ENCODE results near the gene ZNF385B. TPM values are rescaled to one million over a fixed set of nuclear protein-coding genes. Genes with fewer than 3 reads are reported as not detected.

Gene ZNF385B
- polyA plus RNA-seq, 1 donor from 2014 or later, result 0.31 TPM

DNA sequence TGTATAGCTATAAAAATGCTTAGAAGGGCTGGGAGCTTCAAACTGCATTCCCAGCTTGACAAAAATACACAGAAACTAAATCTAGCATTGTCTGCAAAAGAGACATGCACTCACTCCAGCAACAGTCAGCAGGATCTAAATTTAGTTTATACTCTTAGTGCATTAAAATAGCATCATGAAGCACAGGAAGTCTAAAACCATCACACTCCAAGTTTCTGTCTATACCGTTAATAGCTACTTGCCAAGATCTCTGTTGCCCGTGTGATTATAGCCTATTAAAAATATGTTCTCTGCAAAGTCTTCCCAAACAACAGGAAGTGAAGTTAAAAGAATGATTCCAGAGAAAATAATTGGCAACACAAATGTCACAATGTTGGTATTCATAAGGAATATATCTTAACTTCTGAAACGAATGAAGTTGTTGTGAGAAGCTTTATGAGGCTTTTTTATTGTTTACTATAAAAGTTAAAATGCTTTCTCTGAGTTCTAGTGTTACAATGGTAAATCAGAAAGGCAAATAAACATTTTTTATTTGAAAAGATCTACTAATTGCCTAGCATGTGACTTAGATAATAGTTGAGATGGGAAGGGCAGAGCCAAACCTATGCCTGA is 184.2 kb downstream of the ZNF385B start:
- no peak overlapping the region for H2AFZ ChIP-seq (ENCODE audit: low read depth, low read length)
- no peaks in the 10 kb centered on the region for H3K79me2 ChIP-seq (replicated peaks; ENCODE audit: insufficient read depth, low read length)
- H3K9me2 ChIP-seq (ENCODE audit: insufficient read depth, low read length), result no peaks in the 10 kb centered on the region
- no peak overlapping the region for H3K27ac ChIP-seq (ENCODE audit: low read length)
- TF ChIP-seq SMC3 (conservative IDR thresholded peaks at IDR 0.05; ENCODE audit: poor library complexity) (no peak), POLR2AphosphoS5 (IDR thresholded peaks at IDR 0.05) (no peak), MXI1 (conservative IDR thresholded peaks at IDR 0.05; ENCODE audit: poor library complexity, severe bottlenecking) (no peak), TAF1 (IDR thresholded peaks at IDR 0.05; ENCODE audit: low read depth) (no peak), EZH2 (IDR thresholded peaks at IDR 0.05; ENCODE audit: borderline replicate concordance, insufficient read depth, low read length, poor library complexity, severe bottlenecking) (no peak), RAD21 (conservative IDR thresholded peaks at IDR 0.05) (no peak), EP300 (conservative IDR thresholded peaks at IDR 0.05; ENCODE audit: poor library complexity, severe bottlenecking) (no peak)
- TF ChIP-seq, protein P1, sequence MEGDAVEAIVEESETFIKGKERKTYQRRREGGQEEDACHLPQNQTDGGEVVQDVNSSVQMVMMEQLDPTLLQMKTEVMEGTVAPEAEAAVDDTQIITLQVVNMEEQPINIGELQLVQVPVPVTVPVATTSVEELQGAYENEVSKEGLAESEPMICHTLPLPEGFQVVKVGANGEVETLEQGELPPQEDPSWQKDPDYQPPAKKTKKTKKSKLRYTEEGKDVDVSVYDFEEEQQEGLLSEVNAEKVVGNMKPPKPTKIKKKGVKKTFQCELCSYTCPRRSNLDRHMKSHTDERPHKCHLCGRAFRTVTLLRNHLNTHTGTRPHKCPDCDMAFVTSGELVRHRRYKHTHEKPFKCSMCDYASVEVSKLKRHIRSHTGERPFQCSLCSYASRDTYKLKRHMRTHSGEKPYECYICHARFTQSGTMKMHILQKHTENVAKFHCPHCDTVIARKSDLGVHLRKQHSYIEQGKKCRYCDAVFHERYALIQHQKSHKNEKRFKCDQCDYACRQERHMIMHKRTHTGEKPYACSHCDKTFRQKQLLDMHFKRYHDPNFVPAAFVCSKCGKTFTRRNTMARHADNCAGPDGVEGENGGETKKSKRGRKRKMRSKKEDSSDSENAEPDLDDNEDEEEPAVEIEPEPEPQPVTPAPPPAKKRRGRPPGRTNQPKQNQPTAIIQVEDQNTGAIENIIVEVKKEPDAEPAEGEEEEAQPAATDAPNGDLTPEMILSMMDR (IDR thresholded peaks at IDR 0.05; ENCODE audit: poor library complexity, severe bottlenecking), result no peak
- TF ChIP-seq, protein P2, sequence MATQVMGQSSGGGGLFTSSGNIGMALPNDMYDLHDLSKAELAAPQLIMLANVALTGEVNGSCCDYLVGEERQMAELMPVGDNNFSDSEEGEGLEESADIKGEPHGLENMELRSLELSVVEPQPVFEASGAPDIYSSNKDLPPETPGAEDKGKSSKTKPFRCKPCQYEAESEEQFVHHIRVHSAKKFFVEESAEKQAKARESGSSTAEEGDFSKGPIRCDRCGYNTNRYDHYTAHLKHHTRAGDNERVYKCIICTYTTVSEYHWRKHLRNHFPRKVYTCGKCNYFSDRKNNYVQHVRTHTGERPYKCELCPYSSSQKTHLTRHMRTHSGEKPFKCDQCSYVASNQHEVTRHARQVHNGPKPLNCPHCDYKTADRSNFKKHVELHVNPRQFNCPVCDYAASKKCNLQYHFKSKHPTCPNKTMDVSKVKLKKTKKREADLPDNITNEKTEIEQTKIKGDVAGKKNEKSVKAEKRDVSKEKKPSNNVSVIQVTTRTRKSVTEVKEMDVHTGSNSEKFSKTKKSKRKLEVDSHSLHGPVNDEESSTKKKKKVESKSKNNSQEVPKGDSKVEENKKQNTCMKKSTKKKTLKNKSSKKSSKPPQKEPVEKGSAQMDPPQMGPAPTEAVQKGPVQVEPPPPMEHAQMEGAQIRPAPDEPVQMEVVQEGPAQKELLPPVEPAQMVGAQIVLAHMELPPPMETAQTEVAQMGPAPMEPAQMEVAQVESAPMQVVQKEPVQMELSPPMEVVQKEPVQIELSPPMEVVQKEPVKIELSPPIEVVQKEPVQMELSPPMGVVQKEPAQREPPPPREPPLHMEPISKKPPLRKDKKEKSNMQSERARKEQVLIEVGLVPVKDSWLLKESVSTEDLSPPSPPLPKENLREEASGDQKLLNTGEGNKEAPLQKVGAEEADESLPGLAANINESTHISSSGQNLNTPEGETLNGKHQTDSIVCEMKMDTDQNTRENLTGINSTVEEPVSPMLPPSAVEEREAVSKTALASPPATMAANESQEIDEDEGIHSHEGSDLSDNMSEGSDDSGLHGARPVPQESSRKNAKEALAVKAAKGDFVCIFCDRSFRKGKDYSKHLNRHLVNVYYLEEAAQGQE (IDR thresholded peaks at IDR 0.05; ENCODE audit: borderline replicate concordance), result no peak
- H3F3A ChIP-seq (ENCODE audit: insufficient read depth, low read length, poor library complexity, severe bottlenecking), result no peaks in the 10 kb centered on the region
- no peak overlapping the region for H3K4me2 ChIP-seq (ENCODE audit: low read length)
- H3K9ac ChIP-seq (ENCODE audit: low read length), result no peak overlapping the region
- H3K36me3 ChIP-seq (ENCODE audit: insufficient read depth, low read length), result no peaks in the 10 kb centered on the region
- no peaks in the 10 kb centered on the region for H3K9me3 ChIP-seq (ENCODE audit: low read length)
- H4K20me1 ChIP-seq (ENCODE audit: insufficient read depth), result no peaks in the 10 kb centered on the region
- H3K27me3 ChIP-seq (ENCODE audit: insufficient read depth, low read depth, low read length), result no peaks in the 10 kb centered on the region
- H3K4me3 ChIP-seq (ENCODE audit: low read length), result no peak overlapping the region

DNA sequence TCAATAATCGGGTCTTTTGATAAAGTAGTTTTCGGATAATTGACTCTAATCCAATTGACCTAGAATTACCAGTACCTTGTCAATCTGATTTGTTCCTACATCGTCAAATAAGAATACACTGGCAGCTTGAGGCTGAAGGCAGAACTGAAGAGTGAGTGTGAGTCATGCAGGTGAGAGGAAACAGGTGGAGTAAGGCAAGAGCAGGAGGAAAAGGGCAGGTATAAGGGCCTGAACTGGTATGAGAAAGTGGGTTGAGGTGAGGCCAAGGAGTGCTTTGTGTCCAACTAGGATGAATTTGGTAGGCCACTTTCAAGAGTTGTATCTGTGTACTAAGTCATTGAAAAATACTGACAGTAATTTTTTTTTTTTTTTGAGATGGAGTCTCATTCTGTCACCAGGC is 186.0 kb downstream of the ZNF385B start:
- Histone ChIP-seq H3K36me3 (ENCODE audit: insufficient read depth, low read length) (no peaks in the 10 kb centered on the region), H3K27ac (ENCODE audit: low read length) (no peak overlapping the region)

More for the DNA sequence above, 186.0 kb downstream of the ZNF385B start:
- Histone ChIP-seq H3F3A (ENCODE audit: insufficient read depth, low read length, poor library complexity, severe bottlenecking) (no peaks in the 10 kb centered on the region), H3K9me3 (ENCODE audit: low read length) (no peaks in the 10 kb centered on the region), H4K20me1 (ENCODE audit: insufficient read depth) (no peaks in the 10 kb centered on the region), H3K9me2 (ENCODE audit: insufficient read depth, low read length) (no peaks in the 10 kb centered on the region), H3K4me3 (ENCODE audit: low read length) (no peak overlapping the region), H3K9ac (ENCODE audit: low read length) (no peak overlapping the region), H3K27me3 (ENCODE audit: insufficient read depth, low read depth, low read length) (no peaks in the 10 kb centered on the region), H2AFZ (ENCODE audit: low read depth, low read length) (no peak overlapping the region), H3K79me2 (replicated peaks; ENCODE audit: insufficient read depth, low read length) (no peaks in the 10 kb centered on the region), H3K4me2 (ENCODE audit: low read length) (no peak overlapping the region)
- TF ChIP-seq MXI1 (conservative IDR thresholded peaks at IDR 0.05; ENCODE audit: poor library complexity, severe bottlenecking) (no peak), RAD21 (conservative IDR thresholded peaks at IDR 0.05) (no peak)

Measured in neural cell (in vitro differentiated cells).